HUDEP-2 (cell line): ENCODE data around the gene GMIP.
A peak's percentile ranks its signal among the peaks of the same experiment; 100 is the strongest.

Experiments
- DNase-seq, 76 experiments: peaks; one replicate each; lab custom pipeline; 2025; ENCODE audit not compliant: unreplicated experiment in 76 of 76; lab: John Stamatoyannopoulos, UW

The GMIP gene

GRCh38 chr19:19637186-19637522 is 6.3 kb downstream of the GMIP start:
- no peak for DNase-seq

- DNase-seq: no peak
Observed at GRCh38 chr19:19636573-19637185, 6.8 kb downstream of the GMIP start.

- no peak for DNase-seq
Observed at GRCh38 chr19:19635313-19635702, 8.1 kb downstream of the GMIP start.

- no peak for DNase-seq
Observed at GRCh38 chr19:19634516-19635312, 8.7 kb downstream of the GMIP start.

- DNase-seq: no peak
Observed at GRCh38 chr19:19633711-19634515, 9.5 kb downstream of the GMIP start.

- no peak for DNase-seq
Observed at GRCh38 chr19:19632661-19633060, 10.8 kb downstream of the GMIP start.

- DNase-seq: no peak
Observed at GRCh38 chr19:19631346-19631745, 12.1 kb downstream of the GMIP start.

GRCh38 chr19:19630426-19630825 is 13.0 kb downstream of the GMIP start:
- DNase-seq: no peak

GRCh38 chr19:19630062-19630414 is 13.4 kb downstream of the GMIP start:
- DNase-seq: no peak

GRCh38 chr19:19628501-19629134 is 14.8 kb downstream of the GMIP start:
- DNase-seq: no peak

GRCh38 chr19:19627621-19628500 is 15.6 kb downstream of the GMIP start, which contains the start of gene LPAR2:
Gene LPAR2, minus strand, starts transcription at chr19:19628220. Its CDS starts 945 bp downstream, at chr19:19627275.
- no peak for DNase-seq

GRCh38 chr19:19626516-19627472 is 16.7 kb downstream of the GMIP start:
- peak in 1 of 76 experiments; percentile 5 for DNase-seq

GRCh38 chr19:19624032-19624570 is 19.4 kb downstream of the GMIP start:
- DNase-seq: no peak

GRCh38 chr19:19623383-19623782 is 20.1 kb downstream of the GMIP start:
- no peak for DNase-seq

- no peak for DNase-seq
Observed at GRCh38 chr19:19619849-19620210, 23.6 kb downstream of the GMIP start.

- no peak for DNase-seq
Observed at GRCh38 chr19:19619181-19619848, 24.1 kb downstream of the GMIP start.

- DNase-seq: peak in 69 of 76 experiments; percentile 24 to 98 (median 92)
Observed at GRCh38 chr19:19618219-19619051, 25.0 kb downstream of the GMIP start, which contains the start of gene PBX4. Gene PBX4, minus strand, starts transcription at chr19:19618687. Its CDS starts 58 bp downstream, at chr19:19618629.
